Stimulated activated CD4-positive, alpha-beta T cell treated with anti-CD3 and anti-CD28 coated beads, Interleukin-2, amount 100 ng/mL, for 24 hours (primary cell): ENCODE data around the gene ARPC1A.
"Not testable (repeated sequence)": the region's sequence is repeated elsewhere in the genome, so short reads cannot be mapped to it uniquely, and the experiment has no call there.

Experiments
- DNase-seq, 2 donors: peaks; one replicate each; pipeline ENCODE4 v3.0.0-alpha.2; 2020

ARPC1A gene

GRCh38 chr7:99325592-99326407 lies at the start of gene ARPC1A:
Gene ARPC1A, plus strand, starts transcription at chr7:99325898. Its CDS starts 7,456 bp downstream, at chr7:99333354.
- DNase-seq = peak; percentile 91 to 92

- DNase-seq = no peak
These were observed 47.5 kb upstream of the ARPC1A start for GRCh38 chr7:99278180-99278579.

- DNase-seq = not testable (repeated sequence)
These were observed 41.5 kb upstream of the ARPC1A start for GRCh38 chr7:99284165-99284564.

DNA sequence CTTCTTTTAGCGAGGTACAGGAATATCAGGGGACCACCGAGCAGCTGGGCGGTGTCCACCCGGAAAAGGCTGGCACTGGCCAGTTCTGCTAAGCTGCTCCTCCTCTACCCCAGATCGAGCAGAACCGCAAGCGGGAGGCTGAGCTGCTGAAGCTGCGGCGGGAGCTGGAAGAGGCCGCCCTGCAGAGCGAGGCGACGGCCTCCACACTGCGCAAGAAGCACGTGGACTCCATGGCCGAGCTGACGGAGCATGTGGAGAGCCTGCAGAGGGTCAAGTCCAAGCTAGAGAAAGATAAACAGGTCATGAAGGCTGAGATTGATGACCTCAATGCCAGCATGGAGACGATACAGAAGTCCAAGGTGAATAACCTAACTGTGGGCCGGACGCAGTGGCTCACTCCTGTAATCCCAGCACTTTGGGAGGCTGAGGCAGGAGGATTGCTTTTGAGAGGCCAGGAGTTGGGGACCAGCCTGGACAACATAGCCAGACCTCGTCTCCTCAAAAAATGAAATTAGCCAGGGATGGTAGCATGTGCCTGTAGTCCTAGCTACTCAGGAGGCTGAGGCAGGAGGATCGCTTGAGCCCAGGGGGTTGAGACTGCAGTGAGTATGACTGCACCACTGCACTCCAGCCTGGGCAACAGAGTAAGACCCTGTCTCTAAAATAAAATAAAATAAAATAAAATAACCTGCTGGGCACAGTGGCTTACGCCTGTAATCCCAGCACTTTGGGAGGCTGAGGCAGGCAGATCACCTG lies 37.7 kb upstream of the ARPC1A start:
- no peak for DNase-seq

DNA sequence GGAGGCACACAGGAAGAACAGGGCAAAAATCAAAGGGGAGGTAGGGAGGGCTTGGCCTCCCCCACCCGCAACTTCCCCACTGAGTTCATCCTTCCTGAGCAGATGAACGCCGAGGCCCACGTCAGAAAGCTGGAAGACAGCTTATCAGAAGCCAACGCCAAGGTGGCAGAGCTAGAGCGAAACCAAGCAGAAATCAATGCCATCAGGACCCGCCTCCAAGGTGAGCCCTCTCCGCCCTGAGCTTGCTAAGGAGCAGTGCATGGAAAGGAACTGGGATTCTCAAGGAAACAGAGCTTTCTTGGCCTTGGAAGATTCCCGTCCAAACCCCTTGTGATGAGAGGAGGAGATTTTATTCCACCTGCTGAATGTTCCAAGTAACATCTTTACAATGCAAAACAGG lies 36.5 kb upstream of the ARPC1A start:
- DNase-seq = no peak

GRCh38 chr7:99290148-99290547 lies 35.5 kb upstream of the ARPC1A start:
- not testable (repeated sequence) for DNase-seq

DNA sequence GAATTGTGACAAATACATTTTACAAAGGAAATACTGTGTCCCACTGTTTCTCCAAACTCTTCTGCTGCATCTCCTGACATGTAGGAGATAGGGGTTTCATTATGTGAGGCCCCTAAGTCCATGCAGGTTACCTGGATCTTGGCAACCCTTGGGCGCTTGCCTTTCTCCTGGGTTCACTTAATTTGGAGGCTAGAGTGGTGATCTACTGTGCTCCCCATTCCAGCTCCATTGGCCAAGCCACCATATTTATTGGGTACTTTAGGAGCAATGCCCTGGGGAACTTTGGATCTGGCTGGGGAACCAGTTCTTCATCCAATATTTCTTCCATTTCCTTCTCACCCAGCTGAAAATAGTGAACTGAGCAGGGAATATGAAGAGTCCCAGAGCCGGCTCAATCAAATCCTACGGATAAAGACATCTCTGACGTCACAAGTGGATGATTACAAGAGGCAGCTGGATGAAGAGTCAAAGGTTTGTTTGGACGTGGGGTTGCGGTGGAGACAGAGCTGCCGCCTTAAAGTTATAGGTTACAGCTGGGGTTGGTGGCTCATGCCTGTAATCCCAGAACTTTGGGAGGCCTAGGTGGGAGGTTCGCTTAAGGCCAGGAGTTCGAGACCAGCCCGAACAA lies 34.6 kb upstream of the ARPC1A start:
- DNase-seq = no peak

GRCh38 chr7:99292127-99292526 lies 33.6 kb upstream of the ARPC1A start:
- no peak for DNase-seq

GRCh38 chr7:99293167-99293566 lies 32.5 kb upstream of the ARPC1A start:
- no peak for DNase-seq

GRCh38 chr7:99293650-99294049 lies 32.0 kb upstream of the ARPC1A start:
- DNase-seq = no peak

DNA sequence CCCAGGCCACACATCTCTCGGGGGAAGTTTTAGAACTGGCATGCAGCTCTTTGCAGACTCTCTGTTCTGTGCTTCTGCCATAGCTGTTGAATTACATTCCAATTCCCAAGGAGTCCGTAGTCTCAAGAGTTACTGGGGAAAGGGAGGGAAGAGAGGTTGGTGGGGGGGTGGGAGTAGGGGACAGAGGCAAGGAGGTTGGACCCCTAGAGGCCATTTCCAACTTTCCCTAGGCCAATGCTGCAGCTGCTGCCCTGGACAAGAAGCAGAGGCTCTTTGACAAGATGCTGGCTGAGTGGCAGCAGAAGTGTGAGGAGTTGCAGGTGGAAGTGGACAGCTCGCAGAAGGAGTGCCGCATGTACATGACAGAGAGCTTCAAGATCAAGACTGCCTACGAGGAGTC lies 29.2 kb upstream of the ARPC1A start:
- DNase-seq = no peak

DNA sequence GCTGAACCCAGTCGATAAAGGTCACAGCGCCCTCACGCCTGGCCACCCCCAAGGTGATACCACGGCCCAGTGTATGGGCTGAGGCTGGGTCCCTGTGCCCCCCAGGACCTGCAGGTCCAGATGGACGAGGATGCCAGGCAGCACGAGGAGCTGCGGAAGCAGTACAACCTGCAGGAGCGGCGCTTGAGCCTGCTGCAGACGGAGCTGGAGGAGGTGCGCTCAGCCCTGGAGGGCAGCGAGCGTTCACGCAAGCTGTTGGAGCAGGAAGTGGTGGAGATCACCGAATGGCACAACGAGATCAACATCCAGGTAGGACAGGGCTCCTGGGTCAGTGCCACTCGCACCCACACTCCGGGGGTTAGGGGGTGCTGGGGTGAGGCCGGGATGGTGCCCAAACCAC lies 24.2 kb upstream of the ARPC1A start:
- no peak for DNase-seq

- DNase-seq = no peak
These were observed 20.0 kb upstream of the ARPC1A start for GRCh38 chr7:99305473-99306260.

- no peak for DNase-seq
These were observed 17.1 kb upstream of the ARPC1A start for GRCh38 chr7:99308461-99309074.

- DNase-seq = no peak
These were observed 16.6 kb upstream of the ARPC1A start for GRCh38 chr7:99309111-99309510.

- DNase-seq = no peak
These were observed 15.7 kb upstream of the ARPC1A start for GRCh38 chr7:99310004-99310403.

DNA sequence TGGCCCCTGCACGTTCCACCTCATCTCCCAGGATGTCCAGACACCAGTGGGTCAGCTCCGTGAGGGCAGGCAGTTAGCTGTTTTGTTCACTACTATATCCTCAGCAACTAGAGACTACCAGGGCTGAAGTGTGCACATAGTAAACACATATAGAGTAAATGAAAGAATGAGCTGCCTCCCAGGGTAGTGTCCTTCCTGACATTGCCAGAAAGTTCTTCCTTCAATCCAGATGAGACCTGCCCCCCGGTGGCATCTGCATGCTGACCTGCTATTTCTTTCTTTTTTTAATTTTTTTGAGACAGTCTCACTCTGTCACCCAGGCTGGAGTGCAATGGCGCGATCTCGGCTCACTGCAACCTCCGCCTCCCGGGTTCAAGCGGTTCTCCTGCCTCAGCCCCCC lies 14.0 kb upstream of the ARPC1A start:
- no peak for DNase-seq

GRCh38 chr7:99312316-99313203 lies 13.1 kb upstream of the ARPC1A start:
- peak; percentile 79 to 80 for DNase-seq

- no peak for DNase-seq
These were observed 12.5 kb upstream of the ARPC1A start for GRCh38 chr7:99313204-99313573.

GRCh38 chr7:99314504-99314903 lies 11.2 kb upstream of the ARPC1A start:
- DNase-seq = peak; percentile 26 to 55

DNA sequence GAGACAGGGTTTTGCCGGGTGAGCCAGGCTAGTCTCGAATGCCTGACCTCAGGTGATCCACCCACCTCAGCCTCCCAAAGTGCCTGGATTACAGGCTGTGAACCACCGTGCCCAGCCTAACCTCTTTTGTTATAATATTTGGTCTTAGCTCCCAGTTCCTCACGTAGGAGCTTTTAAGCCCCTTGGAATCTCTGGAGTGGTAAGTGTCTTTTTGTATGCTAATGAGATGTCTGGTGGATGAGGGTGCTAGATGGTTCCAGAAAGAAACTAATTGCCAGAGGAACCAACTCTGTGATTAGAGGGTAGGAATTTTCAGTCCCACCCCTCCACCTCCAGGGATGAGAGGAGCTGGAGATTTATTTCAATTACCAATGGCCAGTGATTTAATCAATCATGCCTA lies 5.3 kb upstream of the ARPC1A start:
- no peak for DNase-seq
